Glutamatergic neuron (in vitro differentiated cells): ENCODE results near the gene LCN2. TPM values are rescaled to one million over a fixed set of nuclear protein-coding genes. Genes with fewer than 3 reads are reported as not detected.
A peak's percentile ranks its signal among the peaks of the same experiment; 100 is the strongest.

Experiments used
- DNase-seq: peaks from one replicate; pipeline ENCODE4 v3.0.0; 2022
- H3K27ac Mint-ChIP-seq: one replicate; pipeline ENCODE4 v1.8.0; 2020; ENCODE audit warnings: mild to moderate bottlenecking, mixed read lengths, inconsistent platforms; ENCODE audit not compliant: unreplicated experiment
- H3K27me3 Mint-ChIP-seq: one replicate; pipeline ENCODE4 v1.8.0; 2020; ENCODE audit warnings: mild to moderate bottlenecking, moderate library complexity, mixed read lengths, inconsistent platforms; ENCODE audit not compliant: unreplicated experiment
- H3K36me3 Mint-ChIP-seq: one replicate; pipeline ENCODE4 v1.8.0; 2020; ENCODE audit warnings: mild to moderate bottlenecking, mixed read lengths, inconsistent platforms; ENCODE audit not compliant: unreplicated experiment
- H3K4me1 Mint-ChIP-seq: one replicate; pipeline ENCODE4 v1.8.0; 2020; ENCODE audit warnings: mild to moderate bottlenecking, low read depth, mixed read lengths, inconsistent platforms; ENCODE audit not compliant: unreplicated experiment
- H3K4me3 Mint-ChIP-seq: one replicate; pipeline ENCODE4 v1.8.0; 2020; ENCODE audit warnings: mild to moderate bottlenecking, mixed read lengths, inconsistent platforms; ENCODE audit not compliant: unreplicated experiment
- H3K9me3 Mint-ChIP-seq: one replicate; pipeline ENCODE4 v1.8.0; 2020; ENCODE audit warnings: mild to moderate bottlenecking, moderate library complexity, mixed read lengths, inconsistent platforms; ENCODE audit not compliant: unreplicated experiment
- total RNA-seq: library from RNA; stranded (reverse); fragmentation: NEBNext Ultra II Directional; extraction: Animal tissue kit (Norgen Biotek cat#: 25700); gene quantifications from one replicate; pipeline ENCODE4 v1.2.1, GENCODE V29; 2021; ENCODE audit not compliant: unreplicated experiment
- TF ChIP-seq, protein P1 (sequence below): fragments of 200-600 bp; sonication (generic); IDR thresholded peaks from one replicate; pipeline ENCODE4 v1.5.0; 2021; ENCODE audit not compliant: partially characterized antibody, unreplicated experiment

LCN2 gene
- total RNA-seq, 1 donor from 2014 or later, result not detected

DNA sequence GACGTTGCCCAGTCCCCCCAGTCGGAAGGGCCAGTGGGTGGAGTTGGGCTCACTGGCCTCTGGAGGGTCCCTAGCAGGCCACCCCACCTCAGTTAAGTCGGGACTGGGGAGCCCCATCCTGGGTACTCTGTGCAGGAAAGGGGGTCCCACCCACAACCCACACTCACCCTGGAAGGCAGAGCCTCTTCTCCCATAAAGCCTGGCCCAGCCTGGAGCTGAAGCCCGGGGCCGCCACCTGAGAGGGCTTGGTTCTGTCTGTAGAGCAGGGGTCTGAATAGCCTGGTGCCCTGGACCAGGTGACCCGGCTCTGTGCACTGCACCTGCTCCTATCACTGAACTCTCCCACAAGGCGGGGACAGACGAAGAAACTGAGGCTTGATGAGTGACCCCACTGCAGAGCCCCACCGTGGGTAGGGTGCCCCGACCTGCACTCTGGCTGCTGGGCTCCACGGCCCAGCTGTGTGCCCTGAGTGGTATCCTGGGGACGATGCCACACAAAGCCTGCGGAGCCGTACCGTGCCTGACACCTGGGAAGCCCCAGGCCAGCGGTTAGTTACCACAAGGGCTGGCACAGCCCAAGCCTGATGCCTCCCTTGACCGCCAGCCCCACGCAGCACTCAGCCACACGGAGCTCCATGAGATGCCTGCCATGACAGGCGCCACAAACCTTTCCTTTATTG is 29.1 kb upstream of the LCN2 start:
- no peaks in the 10 kb centered on the region for H3K36me3 Mint-ChIP-seq
- peaks cover 7% of the 10 kb centered on the region for H3K4me1 Mint-ChIP-seq
- H3K27me3 Mint-ChIP-seq, result peaks cover 3% of the 10 kb centered on the region
- TF ChIP-seq, protein P1, sequence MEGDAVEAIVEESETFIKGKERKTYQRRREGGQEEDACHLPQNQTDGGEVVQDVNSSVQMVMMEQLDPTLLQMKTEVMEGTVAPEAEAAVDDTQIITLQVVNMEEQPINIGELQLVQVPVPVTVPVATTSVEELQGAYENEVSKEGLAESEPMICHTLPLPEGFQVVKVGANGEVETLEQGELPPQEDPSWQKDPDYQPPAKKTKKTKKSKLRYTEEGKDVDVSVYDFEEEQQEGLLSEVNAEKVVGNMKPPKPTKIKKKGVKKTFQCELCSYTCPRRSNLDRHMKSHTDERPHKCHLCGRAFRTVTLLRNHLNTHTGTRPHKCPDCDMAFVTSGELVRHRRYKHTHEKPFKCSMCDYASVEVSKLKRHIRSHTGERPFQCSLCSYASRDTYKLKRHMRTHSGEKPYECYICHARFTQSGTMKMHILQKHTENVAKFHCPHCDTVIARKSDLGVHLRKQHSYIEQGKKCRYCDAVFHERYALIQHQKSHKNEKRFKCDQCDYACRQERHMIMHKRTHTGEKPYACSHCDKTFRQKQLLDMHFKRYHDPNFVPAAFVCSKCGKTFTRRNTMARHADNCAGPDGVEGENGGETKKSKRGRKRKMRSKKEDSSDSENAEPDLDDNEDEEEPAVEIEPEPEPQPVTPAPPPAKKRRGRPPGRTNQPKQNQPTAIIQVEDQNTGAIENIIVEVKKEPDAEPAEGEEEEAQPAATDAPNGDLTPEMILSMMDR, result no peak
- no peak overlapping the region for H3K27ac Mint-ChIP-seq
- H3K4me3 Mint-ChIP-seq, result no peak overlapping the region
- DNase-seq, result peak; percentile 16
- H3K9me3 Mint-ChIP-seq, result peaks cover 4% of the 10 kb centered on the region

DNA sequence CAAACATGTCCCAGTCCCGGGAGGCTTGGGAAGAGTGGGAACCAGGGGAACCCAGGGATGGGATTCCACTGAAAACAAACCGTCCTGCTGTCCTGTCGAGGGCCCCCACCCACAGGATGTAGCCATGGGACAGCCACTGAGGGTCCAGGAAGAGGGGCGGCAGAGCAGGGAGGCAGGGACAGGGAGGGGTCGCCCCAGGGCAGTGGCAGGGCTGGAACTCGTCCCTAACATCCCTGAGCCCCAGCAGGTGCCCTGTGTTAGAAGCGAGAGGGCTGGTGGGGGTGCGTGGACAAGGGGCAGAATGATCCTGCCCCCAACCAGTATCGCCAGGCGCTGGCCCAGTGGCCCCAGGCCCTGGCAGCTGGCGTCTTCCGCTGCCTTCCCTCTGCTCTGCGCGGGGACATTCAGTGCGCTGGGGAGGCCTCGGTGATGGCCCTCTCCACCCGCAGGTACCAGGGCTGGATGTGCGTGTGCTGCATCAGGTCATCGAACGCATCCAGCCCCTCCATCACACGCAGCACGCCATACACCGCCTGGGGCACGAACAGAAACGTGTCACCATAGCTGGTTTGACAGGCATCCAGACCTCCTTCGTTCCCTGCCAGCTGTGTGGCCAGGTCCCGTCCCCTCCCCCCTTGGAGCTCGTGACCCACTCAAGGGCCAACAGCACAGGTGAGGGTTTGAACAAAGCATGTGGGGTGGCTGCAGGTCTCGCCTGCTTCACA is 28.4 kb upstream of the LCN2 start:
- H3K27me3 Mint-ChIP-seq, result peaks cover 3% of the 10 kb centered on the region
- TF ChIP-seq, protein P1, result no peak
- peaks cover 4% of the 10 kb centered on the region for H3K9me3 Mint-ChIP-seq
- no peak overlapping the region for H3K27ac Mint-ChIP-seq
- peaks cover 10% of the 10 kb centered on the region for H3K4me1 Mint-ChIP-seq
- no peak overlapping the region for H3K4me3 Mint-ChIP-seq
- peak; percentile 13 for DNase-seq
- no peaks in the 10 kb centered on the region for H3K36me3 Mint-ChIP-seq

- peaks cover 8% of the 10 kb centered on the region for H3K9me3 Mint-ChIP-seq
- no peak for DNase-seq
- no peaks in the 10 kb centered on the region for H3K36me3 Mint-ChIP-seq
- TF ChIP-seq, protein P1, result no peak
- H3K4me1 Mint-ChIP-seq, result peaks cover 15% of the 10 kb centered on the region
- H3K4me3 Mint-ChIP-seq, result no peak overlapping the region
- H3K27ac Mint-ChIP-seq, result no peak overlapping the region
- peaks cover 3% of the 10 kb centered on the region for H3K27me3 Mint-ChIP-seq
These were observed 27.8 kb upstream of the LCN2 start for GRCh38 chr9:128121466-128121810.

- peak; percentile 13 for DNase-seq
- Mint-ChIP-seq H3K36me3 (no peaks in the 10 kb centered on the region), H3K4me1 (peaks cover 15% of the 10 kb centered on the region), H3K4me3 (no peak overlapping the region), H3K9me3 (peaks cover 8% of the 10 kb centered on the region), H3K27ac (no peak overlapping the region), H3K27me3 (peaks cover 3% of the 10 kb centered on the region)
- TF ChIP-seq, protein P1, result no peak
These were observed 27.1 kb upstream of the LCN2 start for GRCh38 chr9:128121924-128122808.
